Skeletal muscle tissue (tissue), 4 donors: ENCODE measurements around the gene ARHGAP8. TPM values are rescaled to one million over a fixed set of nuclear protein-coding genes. Genes with fewer than 3 reads are reported as not detected.
A peak's percentile ranks its signal among the peaks of the same experiment; 100 is the strongest.

Experiments used
- H3K27ac ChIP-seq: one replicate; pipeline ENCODE4 v1.7.0; 2013; ENCODE audit warnings: mild to moderate bottlenecking, low read depth, low read length, inconsistent platforms
- H3K27me3 ChIP-seq, 3 donors: one replicate each; pipeline ENCODE4 v1.7.0; 2013; ENCODE audit warnings: low read length in 3 of 3; ENCODE audit not compliant: control insufficient read depth in 3 of 3, insufficient read depth in 3 of 3
- H3K36me3 ChIP-seq, 3 donors: one replicate each; pipeline ENCODE4 v1.7.0; 2013; ENCODE audit warnings: low read length in 3 of 3; ENCODE audit not compliant: control insufficient read depth in 3 of 3, insufficient read depth in 3 of 3
- H3K4me1 ChIP-seq, 3 donors: one replicate each; pipeline ENCODE4 v1.7.0; 2013; ENCODE audit warnings: low read length in 3 of 3, mild to moderate bottlenecking in 3 of 3; ENCODE audit not compliant: control insufficient read depth in 3 of 3, insufficient read depth in 3 of 3
- H3K4me3 ChIP-seq, 3 donors: one replicate each; pipeline ENCODE4 v1.7.0; 2013; ENCODE audit warnings: low read length in 3 of 3
- H3K9ac ChIP-seq, 3 donors: one replicate each; pipeline ENCODE4 v1.7.0; 2013; ENCODE audit warnings: low read length in 3 of 3, mild to moderate bottlenecking in 3 of 3, moderate library complexity in 2 of 3, low read depth in 1 of 3
- H3K9me3 ChIP-seq, 3 donors: one replicate each; pipeline ENCODE4 v1.7.0; 2013; ENCODE audit warnings: low read length in 3 of 3; ENCODE audit not compliant: control insufficient read depth in 3 of 3
- total RNA-seq: library from RNA; depleted of rRNA; stranded (reverse); fragments of >200 nt; gene quantifications from one replicate; pipeline ENCODE4 v1.2.3, GENCODE V29; 2014
- donor health status: Osteomylitis.

ARHGAP8 gene
- total RNA-seq, 1 donor from 2014 or later = 0.52 TPM

DNA sequence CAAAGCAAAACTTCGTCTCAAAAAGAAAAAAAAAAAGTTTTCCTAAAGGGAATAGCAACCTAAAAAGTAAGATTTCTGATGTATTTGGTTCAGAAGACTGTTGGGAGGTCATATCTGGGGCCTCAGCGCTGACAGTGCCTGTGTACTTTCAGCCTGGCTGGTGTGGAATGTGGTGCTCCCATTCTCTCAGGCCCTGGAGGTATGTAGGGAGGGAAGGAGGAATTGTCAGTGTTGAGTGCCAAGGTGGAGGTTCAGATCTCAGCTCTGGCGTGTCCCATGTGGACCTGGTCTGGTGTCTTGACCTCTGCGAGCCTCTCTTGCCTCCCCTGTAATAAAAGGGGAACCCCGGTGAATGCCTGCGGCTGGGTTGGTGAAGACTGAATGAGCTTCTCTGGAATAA is 28.0 kb upstream of the ARHGAP8 start:
- Histone ChIP-seq H3K4me3 (no peak overlapping the region), H3K4me1 (peaks cover 6 to 10% (median 8%) of the 10 kb centered on the region in 3 donors), H3K27me3 (peaks cover 7 to 30% (median 12%) of the 10 kb centered on the region in 3 donors), H3K27ac (no peak overlapping the region), H3K9me3 (no peaks in the 10 kb centered on the region), H3K9ac (no peak overlapping the region), H3K36me3 (no peaks in the 10 kb centered on the region)

DNA sequence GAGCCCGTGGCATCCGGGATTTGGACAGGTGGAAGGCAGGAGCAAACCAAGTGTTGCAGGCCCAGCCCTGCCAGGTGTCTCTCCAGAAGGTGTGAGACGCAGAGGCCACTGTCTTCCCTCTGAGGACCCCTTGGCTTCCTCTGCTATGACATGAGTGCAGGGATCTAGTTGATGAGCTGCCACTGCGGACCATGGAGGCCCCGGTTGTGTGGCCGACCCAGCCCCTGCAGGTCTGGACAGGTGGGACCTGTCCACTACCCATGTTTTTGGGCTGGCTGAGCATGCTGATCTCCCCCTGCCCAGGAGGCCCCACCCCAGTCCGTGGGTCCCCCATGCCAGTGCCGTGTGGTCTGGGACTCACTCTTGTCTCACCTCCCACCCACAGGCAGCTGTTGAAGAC is 27.5 kb upstream of the ARHGAP8 start:
- H3K9me3 ChIP-seq = no peaks in the 10 kb centered on the region
- peaks cover 6 to 10% (median 9%) of the 10 kb centered on the region in 3 donors for H3K4me1 ChIP-seq
- H3K36me3 ChIP-seq = no peaks in the 10 kb centered on the region
- H3K4me3 ChIP-seq = no peak overlapping the region
- no peak overlapping the region for H3K27ac ChIP-seq
- H3K9ac ChIP-seq = no peak overlapping the region
- peaks cover 7 to 35% (median 16%) of the 10 kb centered on the region in 3 donors for H3K27me3 ChIP-seq

DNA sequence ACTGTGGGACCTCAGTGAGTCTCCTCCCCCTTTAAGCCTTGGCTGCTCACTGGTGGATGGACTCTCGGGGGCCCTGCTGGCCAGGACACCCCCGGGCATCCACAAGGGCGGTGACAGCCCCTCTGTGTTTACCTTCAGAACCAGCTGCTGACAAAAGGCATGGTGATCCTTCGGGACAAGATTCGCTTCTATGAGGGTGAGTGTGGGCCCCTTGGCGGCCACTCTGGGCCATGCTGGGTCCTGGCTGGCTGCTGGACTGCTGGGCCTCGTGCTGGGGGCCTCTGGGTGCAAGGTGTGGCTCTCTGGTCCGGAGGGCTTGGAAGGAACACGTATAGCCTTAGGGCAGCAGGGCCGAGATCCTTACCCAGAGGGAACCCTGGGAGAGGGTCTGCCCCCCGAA is 25.9 kb upstream of the ARHGAP8 start:
- Histone ChIP-seq H3K4me1 (peaks cover 9 to 11% (median 11%) of the 10 kb centered on the region in 3 donors), H3K36me3 (no peaks in the 10 kb centered on the region), H3K9me3 (no peaks in the 10 kb centered on the region), H3K27me3 (peaks cover 16 to 50% (median 23%) of the 10 kb centered on the region in 3 donors), H3K9ac (no peak overlapping the region), H3K4me3 (no peak overlapping the region), H3K27ac (no peak overlapping the region)

DNA sequence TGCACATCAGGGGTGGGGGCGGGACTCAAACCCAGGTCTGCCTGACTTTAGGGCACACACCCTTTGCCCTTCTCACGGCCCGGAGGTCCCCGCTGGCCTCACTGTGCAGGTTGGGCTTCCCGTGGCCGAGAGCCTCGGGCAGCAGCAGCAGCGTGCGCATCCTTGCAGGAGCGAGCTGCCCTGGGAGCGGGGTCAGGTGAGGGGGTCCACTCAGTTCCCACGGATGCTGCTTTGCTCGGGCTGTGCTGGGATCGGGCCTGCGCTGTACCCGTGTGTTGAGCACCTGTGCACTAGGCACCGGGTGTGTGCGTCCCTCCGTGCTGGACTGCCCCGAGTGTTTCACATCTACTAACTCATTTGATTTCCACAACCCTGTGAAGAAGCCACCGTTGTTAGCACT is 25.2 kb upstream of the ARHGAP8 start:
- Histone ChIP-seq H3K4me1 (peaks cover 9 to 11% (median 11%) of the 10 kb centered on the region in 3 donors), H3K4me3 (no peak overlapping the region), H3K27ac (no peak overlapping the region), H3K9ac (no peak overlapping the region), H3K27me3 (peaks cover 16 to 48% (median 26%) of the 10 kb centered on the region in 3 donors), H3K9me3 (no peaks in the 10 kb centered on the region), H3K36me3 (no peaks in the 10 kb centered on the region)

DNA sequence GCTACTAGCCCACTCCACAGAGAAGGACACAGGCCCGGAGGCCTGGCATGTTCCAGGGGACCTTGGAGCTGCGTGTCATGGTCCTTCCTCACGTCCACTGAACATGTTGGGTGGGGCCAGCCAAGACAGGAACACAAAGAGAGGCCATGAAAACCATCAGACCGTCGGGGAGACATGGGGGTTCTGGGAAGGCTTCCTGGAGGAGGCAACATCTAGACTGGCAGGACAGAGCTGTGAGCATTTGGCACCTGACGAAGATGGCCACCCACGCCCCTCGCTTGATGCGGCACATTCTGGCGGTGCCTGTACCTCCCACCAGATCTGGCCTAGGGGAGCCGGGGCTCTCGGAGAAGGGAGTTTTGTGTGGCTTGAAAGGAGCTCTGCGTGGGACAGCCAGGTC is 24.7 kb upstream of the ARHGAP8 start:
- Histone ChIP-seq H3K9me3 (no peaks in the 10 kb centered on the region), H3K36me3 (no peaks in the 10 kb centered on the region), H3K4me3 (no peak overlapping the region), H3K4me1 (peaks cover 9 to 11% (median 11%) of the 10 kb centered on the region in 3 donors), H3K9ac (no peak overlapping the region), H3K27me3 (peaks cover 16 to 44% (median 26%) of the 10 kb centered on the region in 3 donors), H3K27ac (no peak overlapping the region)

DNA sequence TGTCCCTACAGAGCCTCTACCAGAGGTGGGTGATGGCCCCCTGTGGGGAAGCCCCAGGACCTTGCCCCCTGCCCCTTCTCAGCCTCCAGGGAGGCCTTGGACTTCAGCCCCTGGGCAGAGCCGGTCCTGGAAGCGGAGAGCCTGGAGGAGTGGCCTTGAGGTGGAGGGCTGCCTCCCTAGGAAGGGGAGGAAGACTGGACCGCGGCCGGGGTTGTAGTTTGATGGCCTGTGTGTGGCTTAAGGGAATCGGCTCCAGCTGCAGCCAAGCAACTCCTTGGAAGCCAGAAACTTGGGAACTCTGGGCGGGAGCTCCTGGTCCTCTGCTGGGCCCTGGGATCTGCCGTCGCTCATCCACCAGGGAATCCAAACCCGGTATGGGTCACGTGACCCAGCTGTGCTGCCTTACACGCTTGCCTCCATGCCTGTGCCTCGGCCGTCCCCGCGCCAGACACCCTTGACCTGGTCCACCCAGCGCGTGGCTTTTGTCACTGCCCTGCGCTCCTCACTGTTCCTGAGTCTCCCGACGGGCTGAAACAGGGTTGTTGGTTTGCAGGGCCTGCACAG is 23.5 kb upstream of the ARHGAP8 start:
- Histone ChIP-seq H3K9ac (no peak overlapping the region), H3K27ac (peak overlapping the region; percentile 54), H3K4me1 (peaks cover 9 to 11% (median 11%) of the 10 kb centered on the region in 3 donors), H3K27me3 (peaks cover 16 to 44% (median 26%) of the 10 kb centered on the region in 3 donors), H3K9me3 (no peaks in the 10 kb centered on the region), H3K4me3 (no peak overlapping the region), H3K36me3 (no peaks in the 10 kb centered on the region)

DNA sequence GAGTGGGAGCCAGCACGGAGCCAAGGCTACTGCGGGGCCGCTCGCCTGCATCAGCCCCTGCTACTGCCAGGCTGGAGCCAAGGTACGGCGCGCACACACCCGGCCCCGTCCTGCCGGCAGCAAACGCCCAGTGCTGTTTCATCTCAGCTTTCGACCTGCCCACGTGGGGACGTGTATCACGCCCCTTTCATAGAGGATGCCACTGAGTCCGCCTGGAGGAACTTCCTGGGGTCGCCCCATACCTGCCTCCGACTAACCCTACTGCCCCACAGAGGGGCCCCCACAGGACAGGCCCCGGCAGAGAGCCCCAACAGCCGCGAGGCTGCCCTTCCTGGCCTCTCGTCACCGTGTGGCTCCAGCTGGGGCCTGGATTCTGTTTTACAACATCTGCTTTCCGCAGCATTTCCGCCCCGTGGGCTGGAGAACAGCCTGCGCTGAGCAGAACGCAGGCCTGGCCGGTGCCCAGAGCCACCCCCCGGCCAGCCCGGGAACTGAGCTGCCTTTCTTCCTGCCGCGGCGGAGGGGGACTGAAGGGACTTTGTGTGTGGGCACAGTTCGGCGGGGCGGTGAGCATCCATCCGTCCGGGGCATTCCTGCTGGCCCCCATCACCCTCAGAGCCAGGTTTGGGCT is 22.9 kb upstream of the ARHGAP8 start:
- H3K9ac ChIP-seq = no peak overlapping the region
- H3K36me3 ChIP-seq = no peaks in the 10 kb centered on the region
- H3K4me1 ChIP-seq = peaks cover 9 to 11% (median 11%) of the 10 kb centered on the region in 3 donors
- peaks cover 16 to 44% (median 26%) of the 10 kb centered on the region in 3 donors for H3K27me3 ChIP-seq
- no peak overlapping the region for H3K4me3 ChIP-seq
- peak overlapping the region; percentile 54 for H3K27ac ChIP-seq
- no peaks in the 10 kb centered on the region for H3K9me3 ChIP-seq

DNA sequence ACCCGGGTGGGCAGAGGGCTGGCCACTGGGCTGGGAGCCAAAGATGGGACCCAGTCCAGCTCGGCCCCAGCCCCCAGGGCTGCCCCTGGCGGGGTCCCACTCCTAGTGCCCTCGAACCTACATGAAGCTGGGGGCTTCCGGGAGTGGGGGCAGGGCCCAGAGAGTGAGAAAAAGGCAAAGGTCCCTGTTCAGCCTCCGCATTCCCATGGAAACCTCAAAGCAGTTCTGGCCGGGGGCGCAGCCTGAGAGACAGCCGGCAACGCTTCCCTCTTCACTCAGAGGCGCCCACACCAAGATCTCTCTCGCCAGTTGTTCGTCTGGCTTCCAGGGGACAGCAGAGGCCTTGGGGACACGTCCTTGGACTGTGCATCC is 22.4 kb upstream of the ARHGAP8 start:
- Histone ChIP-seq H3K27me3 (peaks cover 16 to 44% (median 29%) of the 10 kb centered on the region in 3 donors), H3K9me3 (no peaks in the 10 kb centered on the region), H3K27ac (peak overlapping the region; percentile 25), H3K36me3 (no peaks in the 10 kb centered on the region), H3K4me1 (peaks cover 9 to 11% (median 11%) of the 10 kb centered on the region in 3 donors), H3K4me3 (no peak overlapping the region), H3K9ac (no peak overlapping the region)

DNA sequence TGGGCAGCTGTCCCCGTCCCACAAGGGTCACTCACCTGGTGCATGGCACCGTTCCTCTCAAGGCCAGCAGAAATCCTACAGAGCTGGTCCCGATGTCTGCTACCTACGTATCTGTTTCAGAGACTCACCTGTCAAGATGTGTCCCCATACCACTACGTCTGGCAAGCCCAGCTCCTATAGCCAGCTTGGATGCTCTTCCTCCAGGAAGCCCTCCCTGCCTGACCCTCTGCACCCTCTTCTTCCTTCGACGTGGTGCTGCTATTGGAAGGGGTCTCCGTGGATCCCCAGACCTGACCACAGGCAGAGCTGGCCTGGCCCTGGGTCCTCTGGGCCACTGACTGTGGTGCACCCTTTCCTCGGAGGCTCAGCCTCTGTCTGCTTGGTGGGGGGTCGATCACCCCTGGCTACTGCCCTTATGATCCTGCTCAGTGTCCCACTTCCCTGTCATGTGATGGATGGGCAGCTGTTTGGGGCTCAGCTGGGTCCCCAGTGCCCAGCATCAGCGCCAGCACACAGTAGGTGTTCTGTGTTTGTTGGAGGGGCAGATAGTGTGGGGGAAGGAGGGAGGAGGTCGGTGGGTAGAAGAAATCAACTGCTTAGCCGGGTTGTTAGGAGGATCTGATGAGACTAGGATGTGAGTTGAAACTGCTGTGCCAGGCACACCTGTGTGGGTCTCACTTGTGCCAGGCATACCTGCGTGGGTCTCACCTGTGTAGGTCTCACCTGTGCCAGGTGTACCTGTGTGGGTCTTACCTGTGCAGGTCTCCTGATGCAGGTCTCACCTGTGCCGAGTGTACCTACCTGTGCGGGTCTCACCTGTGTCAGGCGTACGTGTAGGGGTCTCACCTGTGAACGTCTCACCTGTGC is 21.7 kb upstream of the ARHGAP8 start:
- H3K4me1 ChIP-seq = peaks cover 9 to 11% (median 11%) of the 10 kb centered on the region in 3 donors
- peaks cover 16 to 46% (median 29%) of the 10 kb centered on the region in 3 donors for H3K27me3 ChIP-seq
- H3K4me3 ChIP-seq = no peak overlapping the region
- no peak overlapping the region for H3K9ac ChIP-seq
- H3K9me3 ChIP-seq = no peaks in the 10 kb centered on the region
- no peaks in the 10 kb centered on the region for H3K36me3 ChIP-seq
- H3K27ac ChIP-seq = no peak overlapping the region
